PC-3 (cell line): Measurements from ENCODE around the gene ELOVL2. TPM values are rescaled to one million over a fixed set of nuclear protein-coding genes. Genes with fewer than 3 reads are reported as not detected.

ENCODE experiments used
- ATAC-seq: fragments of 200-7000 bp; cut with Tn5 transposase; 2 replicates; pipeline ENCODE4 v1.9.1; 2020; ENCODE audit warnings: mild to moderate bottlenecking, moderate library complexity
- BruUV-seq: library from RNA; stranded (reverse); fragments of 400-500 nt; replicated peaks from 2 replicates; lab custom pipeline; 2021; lab: Mats Ljungman, UMichigan
- CTCF ChIA-PET: fragments of 300-600 bp; sonication (Branson Sonifier 250); formaldehyde crosslinking; loops from one replicate; lab custom pipeline; 2022; ENCODE audit warnings: antibody characterized with exemption; lab: Charles Lee
- POLR2A ChIA-PET: fragments of 300-600 bp; sonication (Branson Sonifier 250); formaldehyde crosslinking; loops from one replicate; lab custom pipeline; 2022; ENCODE audit warnings: antibody characterized with exemption; ENCODE audit not compliant: unreplicated experiment; lab: Charles Lee
- DNase-seq: peaks from one replicate; pipeline ENCODE4 v3.0.0-alpha.2; 2015
- H2AFZ ChIP-seq: fragments of 300-600 bp; sonication (generic); 2 replicates; pipeline ENCODE4 v1.6.0; 2016; ENCODE audit warnings: antibody characterized with exemption, low read length
- H3F3A ChIP-seq: fragments of 300-600 bp; sonication (generic); one replicate; pipeline ENCODE4 v1.6.0; 2017; ENCODE audit warnings: antibody characterized with exemption, low read length, control low read depth, mild to moderate bottlenecking; ENCODE audit not compliant: unreplicated experiment
- H3K27ac ChIP-seq: fragments of 300-600 bp; sonication (generic); 2 replicates; pipeline ENCODE4 v1.5.1; 2016; ENCODE audit warnings: mild to moderate bottlenecking, low read length
- H3K27me3 ChIP-seq: fragments of 300-600 bp; sonication (generic); 2 replicates; pipeline ENCODE4 v1.6.1; 2016; ENCODE audit warnings: low read length, mixed read lengths
- H3K36me3 ChIP-seq: fragments of 300-600 bp; sonication (generic); 2 replicates; pipeline ENCODE4 v1.6.1; 2016; ENCODE audit warnings: low read depth, mixed run types, low read length, mixed read lengths
- H3K4me1 ChIP-seq: fragments of 300-600 bp; sonication (generic); 2 replicates; pipeline ENCODE4 v1.5.1; 2016; ENCODE audit warnings: low read length; ENCODE audit not compliant: insufficient read depth
- H3K4me2 ChIP-seq: fragments of 300-600 bp; sonication (generic); 2 replicates; pipeline ENCODE4 v1.6.0; 2016; ENCODE audit warnings: low read length
- H3K4me3 ChIP-seq: fragments of 300-600 bp; sonication (generic); 2 replicates; pipeline ENCODE4 v1.5.1; 2016; ENCODE audit warnings: mild to moderate bottlenecking, low read length, mixed read lengths
- H3K79me2 ChIP-seq: fragments of 300-600 bp; sonication (generic); 2 replicates; pipeline ENCODE4 v1.6.1; 2017; ENCODE audit warnings: low read length, mixed read lengths
- H3K9ac ChIP-seq: fragments of 300-600 bp; sonication (generic); 2 replicates; pipeline ENCODE4 v1.6.0; 2016; ENCODE audit warnings: mild to moderate bottlenecking, low read length
- H3K9me2 ChIP-seq: fragments of 300-600 bp; sonication (generic); replicated peaks from 2 replicates; pipeline ENCODE4 v1.6.1; 2016; ENCODE audit warnings: mixed run types, low read length, mixed read lengths
- H3K9me3 ChIP-seq: fragments of 300-600 bp; sonication (generic); 2 replicates; pipeline ENCODE4 v1.6.1; 2016; ENCODE audit warnings: low read length, mixed read lengths
- H4K20me1 ChIP-seq: fragments of 300-600 bp; sonication (generic); 2 replicates; pipeline ENCODE4 v1.6.1; 2016; ENCODE audit warnings: low read length, mixed read lengths
- CTCF ChIP-seq: fragments of 300-600 bp; sonication (generic); conservative IDR thresholded peaks from 2 replicates; pipeline ENCODE4 v1.5.1; 2017; ENCODE audit warnings: antibody characterized with exemption, low read depth, mild to moderate bottlenecking, low read length
- EZH2 ChIP-seq: fragments of 300-600 bp; sonication (generic); IDR thresholded peaks from one replicate; pipeline ENCODE4 v1.6.1; 2017; ENCODE audit warnings: antibody characterized with exemption, mild to moderate bottlenecking, low read length; ENCODE audit not compliant: unreplicated experiment
- EZH2phosphoT487 ChIP-seq: fragments of 300-600 bp; sonication (generic); IDR thresholded peaks from 2 replicates; pipeline ENCODE4 v1.6.1; 2018; ENCODE audit warnings: mild to moderate bottlenecking, antibody characterized with exemption, low read length, borderline replicate concordance
- intact Hi-C: fragments of 100-400 bp; cut with micrococcal nuclease; formaldehyde crosslinking; loops from 2 replicates; pipeline ENCODE4 v1.9.0; 2023
- total RNA-seq: library from RNA; depleted of rRNA; stranded (reverse); fragments of >200 nt; gene quantifications from 2 replicates; pipeline ENCODE4 v1.2.3, GENCODE V29; 2014

Gene ELOVL2
- total RNA-seq, 1 experiment from 2014 or later, result 0.91 TPM

GRCh38 chr6:11054722-11055121, 10.6 kb upstream of the ELOVL2 start:
- H3K36me3 ChIP-seq, result no peaks in the 10 kb centered on the region
- ChIA-PET POLR2A (no interaction called here), CTCF (no interaction called here)
- H3K79me2 ChIP-seq, result no peaks in the 10 kb centered on the region
- no peak overlapping the region for H2AFZ ChIP-seq
- H3F3A ChIP-seq, result no peaks in the 10 kb centered on the region
- DNase-seq, result no peak
- ATAC-seq, result no peak
- H3K9ac ChIP-seq, result no peak overlapping the region
- no peaks in the 10 kb centered on the region for H3K4me1 ChIP-seq
- H3K9me3 ChIP-seq, result no peaks in the 10 kb centered on the region
- intact Hi-C loops, result no loop called here
- H3K27me3 ChIP-seq, result no peaks in the 10 kb centered on the region
- BruUV-seq, result no TSS peak
- TF ChIP-seq EZH2 (no peak), EZH2phosphoT487 (no peak), CTCF (no peak)
- H4K20me1 ChIP-seq, result no peaks in the 10 kb centered on the region
- no peaks in the 10 kb centered on the region for H3K9me2 ChIP-seq
- no peak overlapping the region for H3K4me3 ChIP-seq
- H3K4me2 ChIP-seq, result no peak overlapping the region
- H3K27ac ChIP-seq, result no peak overlapping the region

GRCh38 chr6:11053307-11053706, 9.2 kb upstream of the ELOVL2 start:
- H3K79me2 ChIP-seq, result no peaks in the 10 kb centered on the region
- no peak overlapping the region for H3K4me2 ChIP-seq
- POLR2A ChIA-PET, result no interaction called here
- ATAC-seq, result no peak
- no peaks in the 10 kb centered on the region for H3K9me2 ChIP-seq
- no peaks in the 10 kb centered on the region for H4K20me1 ChIP-seq
- H3K9me3 ChIP-seq, result no peaks in the 10 kb centered on the region
- no peak overlapping the region for H3K27ac ChIP-seq
- no peaks in the 10 kb centered on the region for H3K36me3 ChIP-seq
- H3F3A ChIP-seq, result no peaks in the 10 kb centered on the region
- no peaks in the 10 kb centered on the region for H3K4me1 ChIP-seq
- no peak overlapping the region for H3K9ac ChIP-seq
- no TSS peak for BruUV-seq
- H2AFZ ChIP-seq, result no peak overlapping the region
- no peak for DNase-seq
- H3K27me3 ChIP-seq, result no peaks in the 10 kb centered on the region
- intact Hi-C loops, result no loop called here
- CTCF ChIA-PET, result interaction anchor here (0.5 to 0.7 kb wide), 3 partner anchors 30 to 231 kb away, joined by 3 to 6 read pairs (median 5); no protein-coding TSS in a partner anchor
- no peak overlapping the region for H3K4me3 ChIP-seq
- no peak for TF ChIP-seq CTCF
- TF ChIP-seq EZH2, result no peak
- TF ChIP-seq EZH2phosphoT487, result no peak

- Histone ChIP-seq H3K9ac (no peak overlapping the region), H3K9me2 (no peaks in the 10 kb centered on the region), H3K9me3 (no peaks in the 10 kb centered on the region), H3K4me2 (no peak overlapping the region), H3K4me1 (no peaks in the 10 kb centered on the region), H3F3A (no peaks in the 10 kb centered on the region), H3K27me3 (peaks cover 1% of the 10 kb centered on the region; the same call in 1 of the 2 replicates), H3K27ac (no peak overlapping the region), H3K36me3 (no peaks in the 10 kb centered on the region), H3K79me2 (no peaks in the 10 kb centered on the region), H3K4me3 (no peak overlapping the region), H4K20me1 (no peaks in the 10 kb centered on the region), H2AFZ (no peak overlapping the region)
- TF ChIP-seq EZH2phosphoT487, result no peak
- no peak for TF ChIP-seq EZH2
- no peak for TF ChIP-seq CTCF
- ChIA-PET CTCF (no interaction called here), POLR2A (no interaction called here)
- BruUV-seq, result no TSS peak
- intact Hi-C loops, result no loop called here
- DNase-seq, result peak; percentile 25
- ATAC-seq, result no peak
Measured at GRCh38 chr6:11050731-11051130, 6.6 kb upstream of the ELOVL2 start.
